CD14-positive monocyte (primary cell): ENCODE results near the gene SIPA1L3. TPM values are rescaled to one million over a fixed set of nuclear protein-coding genes. Genes with fewer than 3 reads are reported as not detected.
A peak's percentile ranks its signal among the peaks of the same experiment; 100 is the strongest.

Experiments used
- DNase-seq, 3 donors: peaks; one replicate each; pipeline ENCODE4 v3.0.0-alpha.2; 2011 to 2022
- H2AFZ ChIP-seq: 2 replicates; pipeline ENCODE4 v1.6.0; 2012; ENCODE audit warnings: mild to moderate bottlenecking, low read depth, low read length, inconsistent platforms; ENCODE audit not compliant: insufficient read depth, poor library complexity, severe bottlenecking
- H3K27ac ChIP-seq, 2 donors: 1 replicate in 1 of 2; 2 replicates in 1 of 2; pipeline ENCODE4 v1.5.1; 2012 to 2013; ENCODE audit warnings: low read length in 2 of 2, control low read depth in 1 of 2, inconsistent platforms in 1 of 2, low read depth in 1 of 2, mild to moderate bottlenecking in 1 of 2
- H3K27me3 ChIP-seq, 2 donors: one replicate each; pipeline versions ENCODE4 v1.6.0 to v1.6.1; 2011 to 2013; ENCODE audit warnings: low read length in 2 of 2; ENCODE audit not compliant: control insufficient read depth in 2 of 2, insufficient read depth in 2 of 2
- H3K36me3 ChIP-seq, 2 donors: replicated peaks in 1 of 2; 1 replicate in 1 of 2; 2 replicates in 1 of 2; pipeline versions ENCODE4 v1.5.1 to v1.6.1; 2012 to 2013; ENCODE audit warnings: low read length in 2 of 2, control low read depth in 1 of 2, inconsistent platforms in 1 of 2, mild to moderate bottlenecking in 1 of 2; ENCODE audit not compliant: insufficient read depth in 2 of 2, control insufficient read depth in 1 of 2
- H3K4me1 ChIP-seq, 2 donors: 1 replicate in 1 of 2; 2 replicates in 1 of 2; pipeline versions ENCODE4 v1.5.1 to v1.6.1; 2012 to 2013; ENCODE audit warnings: low read length in 2 of 2, control low read depth in 1 of 2, inconsistent platforms in 1 of 2, mild to moderate bottlenecking in 1 of 2, moderate library complexity in 1 of 2; ENCODE audit not compliant: insufficient read depth in 2 of 2, control insufficient read depth in 1 of 2
- H3K4me2 ChIP-seq: replicated peaks from 2 replicates; pipeline ENCODE3; 2012; ENCODE audit warnings: low read length, moderate library complexity, mild to moderate bottlenecking; ENCODE audit not compliant: poor library complexity, severe bottlenecking; ENCODE audit errors: extremely low read depth
- H3K4me3 ChIP-seq, 3 experiments: fragments of 200-600 bp in 1 of 3; sonication (generic) in 1 of 3; replicated peaks in 1 of 3; 1 replicate in 2 of 3; 2 replicates in 1 of 3; pipeline ENCODE4 v1.5.1; 2011 to 2013; ENCODE audit warnings: low read length in 3 of 3, mild to moderate bottlenecking in 3 of 3, control low read depth in 2 of 3, low read depth in 2 of 3, inconsistent platforms in 1 of 3, moderate library complexity in 1 of 3
- H3K79me2 ChIP-seq: 2 replicates; pipeline ENCODE4 v1.6.0; 2012; ENCODE audit warnings: mild to moderate bottlenecking, control low read depth, inconsistent platforms, low read length, moderate library complexity; ENCODE audit not compliant: insufficient read depth
- H3K9ac ChIP-seq: 2 replicates; pipeline ENCODE4 v1.6.0; 2017; ENCODE audit warnings: low read length, mild to moderate bottlenecking; ENCODE audit not compliant: insufficient read depth, poor library complexity, severe bottlenecking
- H3K9me3 ChIP-seq, 2 donors: replicated peaks in 1 of 2; 1 replicate in 1 of 2; 2 replicates in 1 of 2; pipeline versions ENCODE4 v1.5.1 to v1.6.1; 2012 to 2013; ENCODE audit warnings: low read length in 2 of 2, control low read depth in 1 of 2; ENCODE audit not compliant: control insufficient read depth in 1 of 2, insufficient read depth in 1 of 2
- H4K20me1 ChIP-seq: 2 replicates; pipeline ENCODE4 v1.6.0; 2012; ENCODE audit warnings: mild to moderate bottlenecking, low read length, control low read depth, moderate library complexity; ENCODE audit not compliant: insufficient read depth
- H3K27ac Mint-ChIP-seq, 7 donors: one replicate each; pipeline ENCODE4 v1.8.0; 2020; ENCODE audit warnings: mild to moderate bottlenecking in 7 of 7, mixed read lengths in 7 of 7, moderate library complexity in 6 of 7, inconsistent platforms in 2 of 7
- H3K27me3 Mint-ChIP-seq, 3 donors: one replicate each; pipeline ENCODE4 v1.8.0; 2021 to 2022; ENCODE audit warnings: low read depth in 3 of 3, mild to moderate bottlenecking in 3 of 3, mixed read lengths in 3 of 3, moderate library complexity in 3 of 3, inconsistent platforms in 1 of 3
- H3K36me3 Mint-ChIP-seq, 2 donors: one replicate each; pipeline ENCODE4 v1.8.0; 2020; ENCODE audit warnings: mixed read lengths in 2 of 2, inconsistent platforms in 1 of 2, mild to moderate bottlenecking in 1 of 2
- H3K4me1 Mint-ChIP-seq: one replicate; pipeline ENCODE4 v1.8.0; 2020; ENCODE audit warnings: mild to moderate bottlenecking, mixed read lengths
- H3K4me3 Mint-ChIP-seq, 2 donors: one replicate each; pipeline ENCODE4 v1.8.0; 2020; ENCODE audit warnings: mild to moderate bottlenecking in 2 of 2, mixed read lengths in 2 of 2, moderate library complexity in 1 of 2
- H3K9me3 Mint-ChIP-seq, 7 donors: one replicate each; pipeline ENCODE4 v1.8.0; 2020 to 2022; ENCODE audit warnings: mixed read lengths in 7 of 7, mild to moderate bottlenecking in 6 of 7, moderate library complexity in 6 of 7, inconsistent platforms in 2 of 7
- WGBS: methylation state at CpG from one replicate; pipeline ENCODE4 v1.1.5; 2013; ENCODE audit warnings: missing lambda C conversion rate; ENCODE audit not compliant: insufficient coverage; 5-methylcytosine and 5-hydroxymethylcytosine counted together
- intact Hi-C, 2 donors: fragments of 100-400 bp; cut with micrococcal nuclease; formaldehyde crosslinking; loops; one replicate each; pipeline versions ENCODE4 v1.15.0 to v1.15.1; 2023
- polyA plus RNA-seq, 3 donors: library from polyadenylated mRNA; depleted of rRNA in 1 of 3; unstranded in 2 of 3; stranded (reverse) in 1 of 3; fragments of 300-500 nt in 2 of 3; fragments of >200 nt in 1 of 3; fragmentation: Illumina TruSeq in 2 of 3; gene quantifications; 1 replicate in 2 of 3; 2 replicates in 1 of 3; pipeline ENCODE4 v1.2.3, GENCODE V29; 2012 to 2021
- TF ChIP-seq, protein P1 (sequence below): fragments of 200-600 bp; IDR thresholded peaks from one replicate; pipeline ENCODE4 v1.8.0; 2022; ENCODE audit warnings: antibody characterized with exemption, mild to moderate bottlenecking

The SIPA1L3 gene
- polyA plus RNA-seq, 3 donors: 0.55 to 4.5 (median 0.99) TPM

DNA sequence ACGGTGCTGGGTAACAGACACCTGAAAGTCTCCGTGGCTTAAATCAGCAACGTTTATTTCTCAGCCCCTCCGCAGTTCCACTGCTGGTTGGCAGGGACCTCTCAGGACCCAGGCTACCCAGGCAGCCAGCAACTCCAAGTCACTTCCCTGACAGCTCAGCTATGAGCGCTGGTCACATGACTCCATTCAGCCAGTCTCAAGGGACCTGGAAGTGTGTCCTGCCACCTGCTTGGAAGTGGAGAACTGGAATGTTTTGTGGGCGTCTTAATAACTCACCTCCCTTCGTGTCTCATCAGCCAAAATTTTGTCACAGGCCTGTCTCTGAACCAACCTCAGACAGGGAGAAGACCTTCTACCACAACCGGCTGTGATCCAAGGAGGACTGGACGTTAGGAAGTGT lies 244.2 kb downstream of the SIPA1L3 start:
- Mint-ChIP-seq H3K4me3 (no peak overlapping the region), H3K9me3 (no peaks in the 10 kb centered on the region)
- H3K36me3 ChIP-seq: peaks cover 16 to 20% of the 10 kb centered on the region in 2 donors

DNA sequence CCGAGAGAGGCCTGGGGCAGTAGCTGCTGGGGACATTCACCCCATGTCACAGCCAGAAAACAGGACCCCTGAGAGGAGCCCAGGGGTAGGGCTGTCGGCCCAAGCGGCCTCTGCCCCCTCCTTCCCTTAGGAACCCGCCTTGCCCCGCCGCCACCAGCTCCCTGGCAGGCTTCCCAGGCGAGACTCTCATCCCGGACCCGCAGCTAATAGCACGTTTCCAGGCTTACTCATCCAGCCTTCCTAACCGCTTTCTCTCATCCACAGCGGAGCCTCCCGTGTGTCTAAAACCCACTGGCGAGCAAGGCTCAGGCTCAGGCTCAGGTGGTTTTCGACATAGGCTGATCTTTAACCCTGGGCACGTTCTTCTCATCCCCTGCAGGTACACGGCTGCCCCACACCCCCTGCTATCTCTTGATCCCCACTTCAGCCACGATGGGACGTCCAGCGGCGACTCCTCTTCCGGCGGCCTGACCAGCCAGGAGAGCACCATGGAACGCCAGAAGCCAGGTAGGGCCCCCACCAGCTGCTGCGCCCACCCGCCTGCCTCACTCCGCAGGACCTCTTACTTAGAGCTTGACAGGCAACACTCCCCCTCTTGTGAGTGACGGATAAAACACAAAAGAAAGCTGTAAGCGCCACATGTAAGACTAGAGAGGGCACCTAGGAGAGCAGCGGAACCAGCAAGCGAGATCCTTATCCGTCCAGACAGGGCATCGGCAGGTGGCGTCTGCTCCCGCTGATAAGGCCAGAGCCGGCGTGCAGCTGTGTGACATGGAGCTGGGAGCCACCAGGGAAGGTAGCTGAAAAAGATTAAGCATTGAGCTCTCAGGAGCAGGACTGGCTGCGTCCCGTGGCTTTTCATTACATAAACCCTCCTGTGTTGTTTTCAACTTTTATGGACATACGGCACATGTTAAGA lies 245.7 kb downstream of the SIPA1L3 start:
- no peak for DNase-seq
- Mint-ChIP-seq H3K4me1 (no peaks in the 10 kb centered on the region), H3K27ac (peak overlapping the region in 3 of 7 donors; percentile 36 to 69 (median 67)), H3K36me3 (peaks cover 35 to 54% of the 10 kb centered on the region in 2 donors), H3K4me3 (no peak overlapping the region), H3K9me3 (no peaks in the 10 kb centered on the region), H3K27me3 (peaks cover 0 to 2% (median 0%) of the 10 kb centered on the region in 3 donors)
- Histone ChIP-seq H3K9ac (no peak overlapping the region), H4K20me1 (no peaks in the 10 kb centered on the region), H3K4me3 (no peak overlapping the region), H3K27me3 (no peaks in the 10 kb centered on the region), H3K36me3 (peaks cover 16 to 20% of the 10 kb centered on the region in 2 donors), H3K9me3 (no peaks in the 10 kb centered on the region), H3K4me1 (no peaks in the 10 kb centered on the region), H3K79me2 (no peaks in the 10 kb centered on the region), H3K27ac (no peak overlapping the region), H3K4me2 (no peak overlapping the region), H2AFZ (no peak overlapping the region)
- TF ChIP-seq, protein P1, sequence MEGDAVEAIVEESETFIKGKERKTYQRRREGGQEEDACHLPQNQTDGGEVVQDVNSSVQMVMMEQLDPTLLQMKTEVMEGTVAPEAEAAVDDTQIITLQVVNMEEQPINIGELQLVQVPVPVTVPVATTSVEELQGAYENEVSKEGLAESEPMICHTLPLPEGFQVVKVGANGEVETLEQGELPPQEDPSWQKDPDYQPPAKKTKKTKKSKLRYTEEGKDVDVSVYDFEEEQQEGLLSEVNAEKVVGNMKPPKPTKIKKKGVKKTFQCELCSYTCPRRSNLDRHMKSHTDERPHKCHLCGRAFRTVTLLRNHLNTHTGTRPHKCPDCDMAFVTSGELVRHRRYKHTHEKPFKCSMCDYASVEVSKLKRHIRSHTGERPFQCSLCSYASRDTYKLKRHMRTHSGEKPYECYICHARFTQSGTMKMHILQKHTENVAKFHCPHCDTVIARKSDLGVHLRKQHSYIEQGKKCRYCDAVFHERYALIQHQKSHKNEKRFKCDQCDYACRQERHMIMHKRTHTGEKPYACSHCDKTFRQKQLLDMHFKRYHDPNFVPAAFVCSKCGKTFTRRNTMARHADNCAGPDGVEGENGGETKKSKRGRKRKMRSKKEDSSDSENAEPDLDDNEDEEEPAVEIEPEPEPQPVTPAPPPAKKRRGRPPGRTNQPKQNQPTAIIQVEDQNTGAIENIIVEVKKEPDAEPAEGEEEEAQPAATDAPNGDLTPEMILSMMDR: no peak
- WGBS: 95% methylated on average over 38 of the region's 40 CpGs
- intact Hi-C loops: no loop called here

More for the DNA sequence above, 244.2 kb downstream of the SIPA1L3 start:
- no peaks in the 10 kb centered on the region for H3K4me1 Mint-ChIP-seq
- peak overlapping the region in 1 of 7 donors; percentile 43 for H3K27ac Mint-ChIP-seq
- H3K9me3 ChIP-seq: no peaks in the 10 kb centered on the region
- no peaks in the 10 kb centered on the region for H3K27me3 ChIP-seq
- peaks cover 33 to 51% of the 10 kb centered on the region in 2 donors for H3K36me3 Mint-ChIP-seq
- H4K20me1 ChIP-seq: no peaks in the 10 kb centered on the region
- no peaks in the 10 kb centered on the region for H3K27me3 Mint-ChIP-seq
- H2AFZ ChIP-seq: no peak overlapping the region
- no peak overlapping the region for H3K4me2 ChIP-seq
- H3K4me1 ChIP-seq: no peaks in the 10 kb centered on the region
- no peak for DNase-seq
- no peak overlapping the region for H3K4me3 ChIP-seq
- TF ChIP-seq, protein P1: no peak
- 99% methylated on average over 6 of the region's 9 CpGs for WGBS
- H3K9ac ChIP-seq: no peak overlapping the region
- no peaks in the 10 kb centered on the region for H3K79me2 ChIP-seq
- no peak overlapping the region for H3K27ac ChIP-seq
- intact Hi-C loops: no loop called here
